SK-N-SH (cell line): Measurements from ENCODE around the gene CHRM5. TPM values are rescaled to one million over a fixed set of nuclear protein-coding genes. Genes with fewer than 3 reads are reported as not detected.

ENCODE experiments used
- CTCF ChIA-PET: fragments of 300-600, 350-600 bp; formaldehyde crosslinking; extraction: SDS; loops from one replicate; lab custom pipeline; 2021; lab: Yijun Ruan, JAX
- POLR2A ChIA-PET: fragments of 350-600 bp; sonication (Branson Sonifier 250); formaldehyde crosslinking; extraction: SDS; loops from one replicate; lab custom pipeline; 2020; ENCODE audit warnings: antibody characterized with exemption, inconsistent platforms; lab: Yijun Ruan, JAX
- DNase-seq: peaks from one replicate; pipeline ENCODE4 v3.0.0; 2012
- H2AFZ ChIP-seq: fragments of 200-600 bp; sonication (generic); 2 replicates; pipeline ENCODE4 v1.8.1; 2016; ENCODE audit warnings: antibody characterized with exemption, mild to moderate bottlenecking, low read depth
- H3F3A ChIP-seq: fragments of 200-600 bp; sonication (generic); replicated peaks from 2 replicates; pipeline ENCODE3; 2016; ENCODE audit warnings: antibody characterized with exemption, mild to moderate bottlenecking; ENCODE audit not compliant: insufficient read depth
- H3K27ac ChIP-seq, 2 experiments: fragments of 200-500 bp in 1 of 2; fragments of 200-600 bp in 1 of 2; sonication (Bioruptor generic) in 1 of 2; sonication (generic), shearing (Covaris generic) in 1 of 2; 2 replicates each; pipeline versions ENCODE4 v1.5.1 to v1.6.1; 2014 to 2016; ENCODE audit warnings: low read depth in 2 of 2, inconsistent platforms in 1 of 2, low read length in 1 of 2, mild to moderate bottlenecking in 1 of 2, mixed read lengths in 1 of 2
- H3K27me3 ChIP-seq: fragments of 200-600 bp; sonication (generic), shearing (Covaris generic); 2 replicates; pipeline ENCODE4 v1.6.1; 2016; ENCODE audit warnings: mixed run types; ENCODE audit not compliant: insufficient read depth
- H3K36me3 ChIP-seq, 2 experiments: fragments of 200-500 bp in 1 of 2; fragments of 200-600 bp in 1 of 2; sonication (Bioruptor generic) in 1 of 2; sonication (generic) in 1 of 2; replicated peaks in 1 of 2; 2 replicates each; pipeline versions ENCODE3 to v1.5.1; 2014 to 2016; ENCODE audit warnings: low read length in 1 of 2, mild to moderate bottlenecking in 1 of 2; ENCODE audit not compliant: insufficient read depth in 2 of 2, control insufficient read depth in 1 of 2
- H3K4me1 ChIP-seq, 2 experiments: fragments of 200-500 bp in 1 of 2; fragments of 200-600 bp in 1 of 2; sonication (Bioruptor generic) in 1 of 2; sonication (generic), shearing (Covaris generic) in 1 of 2; 2 replicates each; pipeline versions ENCODE4 v1.5.1 to v1.6.1; 2014 to 2016; ENCODE audit warnings: low read depth in 1 of 2, low read length in 1 of 2, mixed run types in 1 of 2; ENCODE audit not compliant: insufficient read depth in 2 of 2, control insufficient read depth in 1 of 2
- H3K4me2 ChIP-seq: fragments of 200-600 bp; sonication (generic), shearing (Covaris generic); 2 replicates; pipeline ENCODE4 v1.6.1; 2017; ENCODE audit warnings: mixed run types
- H3K4me3 ChIP-seq, 2 experiments: fragments of 200-500 bp in 1 of 2; fragments of 200-600 bp in 1 of 2; sonication (Bioruptor generic) in 1 of 2; sonication (generic), shearing (Covaris generic) in 1 of 2; 2 replicates each; pipeline versions ENCODE4 v1.5.1 to v1.8.1; 2014 to 2016; ENCODE audit warnings: low read depth in 2 of 2, inconsistent platforms in 1 of 2, low read length in 1 of 2, mild to moderate bottlenecking in 1 of 2, mixed read lengths in 1 of 2, moderate library complexity in 1 of 2
- H3K79me2 ChIP-seq: fragments of 200-600 bp; sonication (generic); 2 replicates; pipeline ENCODE4 v1.8.1; 2017; ENCODE audit warnings: mild to moderate bottlenecking; ENCODE audit not compliant: insufficient read depth
- H3K9ac ChIP-seq: fragments of 200-600 bp; sonication (generic); 2 replicates; pipeline ENCODE4 v1.6.1; 2017; ENCODE audit warnings: mixed run types
- H3K9me2 ChIP-seq: fragments of 200-600 bp; sonication (generic); 2 replicates; pipeline ENCODE4 v1.6.1; 2017; ENCODE audit warnings: mixed run types
- H3K9me3 ChIP-seq: fragments of 200-600 bp; sonication (generic); 2 replicates; pipeline ENCODE4 v1.6.1; 2017; ENCODE audit warnings: mixed run types, mild to moderate bottlenecking, moderate library complexity
- H4K20me1 ChIP-seq: fragments of 200-600 bp; sonication (generic); 2 replicates; pipeline ENCODE4 v1.6.1; 2017; ENCODE audit warnings: mild to moderate bottlenecking, mixed run types; ENCODE audit not compliant: insufficient read depth
- EP300 ChIP-seq, 2 experiments: IDR thresholded peaks; 2 replicates each; pipeline versions ENCODE4 v1.4.0 to v1.6.1; 2012; ENCODE audit warnings: borderline replicate concordance in 1 of 2, low read depth in 1 of 2, low read length in 1 of 2
- FOSL2 ChIP-seq: IDR thresholded peaks from 2 replicates; pipeline ENCODE4 v1.4.0; 2012; ENCODE audit warnings: low read depth, mild to moderate bottlenecking, moderate library complexity, borderline replicate concordance
- FOXM1 ChIP-seq: IDR thresholded peaks from 2 replicates; pipeline ENCODE4 v1.4.0; 2012; ENCODE audit warnings: low read depth, mild to moderate bottlenecking
- GABPA ChIP-seq: IDR thresholded peaks from 2 replicates; pipeline ENCODE4 v1.4.0; 2012; ENCODE audit warnings: low read depth, mild to moderate bottlenecking
- IRF3 ChIP-seq: fragments of 150-350 bp; IDR thresholded peaks from 2 replicates; pipeline ENCODE4 v1.6.1; 2016; ENCODE audit warnings: mild to moderate bottlenecking, low read depth, low read length
- JUND ChIP-seq: IDR thresholded peaks from 2 replicates; pipeline ENCODE4 v1.4.0; 2012
- MXI1 ChIP-seq: IDR thresholded peaks from 2 replicates; pipeline ENCODE4 v1.6.1; 2012; ENCODE audit warnings: mild to moderate bottlenecking, low read depth, low read length, improper control_type of control experiment
- NFIC ChIP-seq: IDR thresholded peaks from 2 replicates; pipeline ENCODE4 v1.4.0; 2012; ENCODE audit warnings: borderline replicate concordance
- NRF1 ChIP-seq: IDR thresholded peaks from 2 replicates; pipeline ENCODE4 v1.6.1; 2012; ENCODE audit warnings: low read depth, mild to moderate bottlenecking, low read length
- POLR2AphosphoS5 ChIP-seq: IDR thresholded peaks from 2 replicates; pipeline ENCODE4 v1.6.1; 2012; ENCODE audit warnings: low read depth, low read length
- RCOR1 ChIP-seq: fragments of 150-350 bp; IDR thresholded peaks from 2 replicates; pipeline ENCODE4 v1.6.1; 2017; ENCODE audit warnings: antibody characterized with exemption, low read length
- RFX5 ChIP-seq: IDR thresholded peaks from 2 replicates; pipeline ENCODE4 v1.6.1; 2012; ENCODE audit warnings: mild to moderate bottlenecking, improper control_type of control experiment, low read length
- RXRA ChIP-seq: IDR thresholded peaks from 2 replicates; pipeline ENCODE4 v1.4.0; 2012; ENCODE audit warnings: low read depth, mild to moderate bottlenecking, borderline replicate concordance
- SMC3 ChIP-seq: IDR thresholded peaks from 2 replicates; pipeline ENCODE4 v1.6.1; 2012; ENCODE audit warnings: low read depth, low read length, improper control_type of control experiment
- TAF1 ChIP-seq: IDR thresholded peaks from 2 replicates; pipeline ENCODE4 v1.6.1; 2012; ENCODE audit warnings: low read depth, mild to moderate bottlenecking, low read length, moderate library complexity, borderline replicate concordance
- TCF12 ChIP-seq: IDR thresholded peaks from 2 replicates; pipeline ENCODE4 v1.4.0; 2012
- TEAD4 ChIP-seq: IDR thresholded peaks from 2 replicates; pipeline ENCODE4 v1.4.0; 2012; ENCODE audit warnings: mild to moderate bottlenecking, borderline replicate concordance; ENCODE audit not compliant: insufficient read depth
- YY1 ChIP-seq: IDR thresholded peaks from 2 replicates; pipeline ENCODE4 v1.4.0; 2012; ENCODE audit warnings: low read depth, mild to moderate bottlenecking
- WGBS: methylation state at CpG from one replicate; pipeline ENCODE4 v1.1.6; 2017; ENCODE audit warnings: low lambda C conversion rate; 5-methylcytosine and 5-hydroxymethylcytosine counted together
- polyA plus RNA-seq, 3 experiments: library from polyadenylated mRNA; depleted of rRNA; stranded (reverse); fragments of >200 nt; gene quantifications; 2 replicates each; pipeline ENCODE4 v1.2.3, GENCODE V29; 2012
- TF ChIP-seq, protein P1 (sequence below): IDR thresholded peaks from 2 replicates; pipeline ENCODE4 v1.6.1; 2012; ENCODE audit warnings: mild to moderate bottlenecking, low read depth, low read length, moderate library complexity
- TF ChIP-seq, protein P2 (sequence below): fragments of 150-350 bp; IDR thresholded peaks from 2 replicates; pipeline ENCODE4 v1.6.1; 2017; ENCODE audit warnings: antibody characterized with exemption, low read length, low read depth, borderline replicate concordance
- TF ChIP-seq, protein P3 (sequence below): IDR thresholded peaks from 2 replicates; pipeline ENCODE4 v1.4.0; 2012; ENCODE audit warnings: low read depth
- TF ChIP-seq, protein P4 (sequence below): IDR thresholded peaks from 2 replicates; pipeline ENCODE4; 2012

The CHRM5 gene
- polyA plus RNA-seq, 1 of the 3 experiments (the other 2 are of a cell fraction) = 0.03 TPM

- TF ChIP-seq, protein P1, sequence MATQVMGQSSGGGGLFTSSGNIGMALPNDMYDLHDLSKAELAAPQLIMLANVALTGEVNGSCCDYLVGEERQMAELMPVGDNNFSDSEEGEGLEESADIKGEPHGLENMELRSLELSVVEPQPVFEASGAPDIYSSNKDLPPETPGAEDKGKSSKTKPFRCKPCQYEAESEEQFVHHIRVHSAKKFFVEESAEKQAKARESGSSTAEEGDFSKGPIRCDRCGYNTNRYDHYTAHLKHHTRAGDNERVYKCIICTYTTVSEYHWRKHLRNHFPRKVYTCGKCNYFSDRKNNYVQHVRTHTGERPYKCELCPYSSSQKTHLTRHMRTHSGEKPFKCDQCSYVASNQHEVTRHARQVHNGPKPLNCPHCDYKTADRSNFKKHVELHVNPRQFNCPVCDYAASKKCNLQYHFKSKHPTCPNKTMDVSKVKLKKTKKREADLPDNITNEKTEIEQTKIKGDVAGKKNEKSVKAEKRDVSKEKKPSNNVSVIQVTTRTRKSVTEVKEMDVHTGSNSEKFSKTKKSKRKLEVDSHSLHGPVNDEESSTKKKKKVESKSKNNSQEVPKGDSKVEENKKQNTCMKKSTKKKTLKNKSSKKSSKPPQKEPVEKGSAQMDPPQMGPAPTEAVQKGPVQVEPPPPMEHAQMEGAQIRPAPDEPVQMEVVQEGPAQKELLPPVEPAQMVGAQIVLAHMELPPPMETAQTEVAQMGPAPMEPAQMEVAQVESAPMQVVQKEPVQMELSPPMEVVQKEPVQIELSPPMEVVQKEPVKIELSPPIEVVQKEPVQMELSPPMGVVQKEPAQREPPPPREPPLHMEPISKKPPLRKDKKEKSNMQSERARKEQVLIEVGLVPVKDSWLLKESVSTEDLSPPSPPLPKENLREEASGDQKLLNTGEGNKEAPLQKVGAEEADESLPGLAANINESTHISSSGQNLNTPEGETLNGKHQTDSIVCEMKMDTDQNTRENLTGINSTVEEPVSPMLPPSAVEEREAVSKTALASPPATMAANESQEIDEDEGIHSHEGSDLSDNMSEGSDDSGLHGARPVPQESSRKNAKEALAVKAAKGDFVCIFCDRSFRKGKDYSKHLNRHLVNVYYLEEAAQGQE = no peak
- no peak for TF ChIP-seq SMC3
- TF ChIP-seq RXRA = no peak
- no peak for TF ChIP-seq GABPA
- TF ChIP-seq RFX5 = no peak
- TF ChIP-seq YY1 = no peak
- no peak for TF ChIP-seq MXI1
- TF ChIP-seq TCF12 = no peak
- TF ChIP-seq EP300 (IDR thresholded peaks at IDR 0.05; ENCODE audit: borderline replicate concordance in 1 of 2, low read depth in 1 of 2, low read length in 1 of 2) = no peak
- TF ChIP-seq POLR2AphosphoS5 = no peak
- TF ChIP-seq TAF1 = no peak
- TF ChIP-seq FOXM1 = no peak
- no peak for TF ChIP-seq RCOR1
- TF ChIP-seq JUND = no peak
Measured at GRCh38 chr15:33987444-33987843, 19.1 kb downstream of the CHRM5 start (continued).

GRCh38 chr15:33988384-33988783 lies 20.1 kb downstream of the CHRM5 start:
- Histone ChIP-seq H4K20me1 (no peaks in the 10 kb centered on the region), H3K4me1 (peaks cover 2 to 10% of the 10 kb centered on the region in 2 experiments; a peak in 2 of 4 replicates), H3K9ac (no peak overlapping the region), H3K4me3 (no peak overlapping the region), H3K27ac (no peak overlapping the region), H3F3A (no peaks in the 10 kb centered on the region), H3K36me3 (peaks cover 0 to 3% of the 10 kb centered on the region in 2 experiments), H2AFZ (no peak overlapping the region), H3K79me2 (no peaks in the 10 kb centered on the region), H3K27me3 (no peaks in the 10 kb centered on the region), H3K4me2 (no peak overlapping the region), H3K9me3 (no peaks in the 10 kb centered on the region), H3K9me2 (no peaks in the 10 kb centered on the region)
- 88% methylated on average over 4 of the region's 4 CpGs for whole genome bisulfite sequencing
- ChIA-PET POLR2A (no interaction called here), CTCF (interaction anchor here (1.7 kb wide), 1 partner anchor 20 kb away, joined by 4 read pairs; the partner anchor contains the start of gene CHRM5)
- no peak for DNase-seq
- TF ChIP-seq TCF12 (no peak), FOSL2 (no peak), IRF3 (no peak), TEAD4 (no peak), YY1 (no peak), NRF1 (no peak), POLR2AphosphoS5 (no peak), NFIC (no peak), FOXM1 (no peak)
- TF ChIP-seq, protein P2, sequence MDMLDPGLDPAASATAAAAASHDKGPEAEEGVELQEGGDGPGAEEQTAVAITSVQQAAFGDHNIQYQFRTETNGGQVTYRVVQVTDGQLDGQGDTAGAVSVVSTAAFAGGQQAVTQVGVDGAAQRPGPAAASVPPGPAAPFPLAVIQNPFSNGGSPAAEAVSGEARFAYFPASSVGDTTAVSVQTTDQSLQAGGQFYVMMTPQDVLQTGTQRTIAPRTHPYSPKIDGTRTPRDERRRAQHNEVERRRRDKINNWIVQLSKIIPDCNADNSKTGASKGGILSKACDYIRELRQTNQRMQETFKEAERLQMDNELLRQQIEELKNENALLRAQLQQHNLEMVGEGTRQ = no peak
- TF ChIP-seq, protein P1 = no peak
- TF ChIP-seq, protein P3, sequence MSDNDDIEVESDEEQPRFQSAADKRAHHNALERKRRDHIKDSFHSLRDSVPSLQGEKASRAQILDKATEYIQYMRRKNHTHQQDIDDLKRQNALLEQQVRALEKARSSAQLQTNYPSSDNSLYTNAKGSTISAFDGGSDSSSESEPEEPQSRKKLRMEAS = no peak
- TF ChIP-seq, protein P4, sequence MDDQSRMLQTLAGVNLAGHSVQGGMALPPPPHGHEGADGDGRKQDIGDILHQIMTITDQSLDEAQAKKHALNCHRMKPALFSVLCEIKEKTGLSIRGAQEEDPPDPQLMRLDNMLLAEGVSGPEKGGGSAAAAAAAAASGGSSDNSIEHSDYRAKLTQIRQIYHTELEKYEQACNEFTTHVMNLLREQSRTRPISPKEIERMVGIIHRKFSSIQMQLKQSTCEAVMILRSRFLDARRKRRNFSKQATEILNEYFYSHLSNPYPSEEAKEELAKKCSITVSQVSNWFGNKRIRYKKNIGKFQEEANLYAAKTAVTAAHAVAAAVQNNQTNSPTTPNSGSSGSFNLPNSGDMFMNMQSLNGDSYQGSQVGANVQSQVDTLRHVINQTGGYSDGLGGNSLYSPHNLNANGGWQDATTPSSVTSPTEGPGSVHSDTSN = no peak
